ENCODE measurements around the gene COPS6.

Gene COPS6

DNA sequence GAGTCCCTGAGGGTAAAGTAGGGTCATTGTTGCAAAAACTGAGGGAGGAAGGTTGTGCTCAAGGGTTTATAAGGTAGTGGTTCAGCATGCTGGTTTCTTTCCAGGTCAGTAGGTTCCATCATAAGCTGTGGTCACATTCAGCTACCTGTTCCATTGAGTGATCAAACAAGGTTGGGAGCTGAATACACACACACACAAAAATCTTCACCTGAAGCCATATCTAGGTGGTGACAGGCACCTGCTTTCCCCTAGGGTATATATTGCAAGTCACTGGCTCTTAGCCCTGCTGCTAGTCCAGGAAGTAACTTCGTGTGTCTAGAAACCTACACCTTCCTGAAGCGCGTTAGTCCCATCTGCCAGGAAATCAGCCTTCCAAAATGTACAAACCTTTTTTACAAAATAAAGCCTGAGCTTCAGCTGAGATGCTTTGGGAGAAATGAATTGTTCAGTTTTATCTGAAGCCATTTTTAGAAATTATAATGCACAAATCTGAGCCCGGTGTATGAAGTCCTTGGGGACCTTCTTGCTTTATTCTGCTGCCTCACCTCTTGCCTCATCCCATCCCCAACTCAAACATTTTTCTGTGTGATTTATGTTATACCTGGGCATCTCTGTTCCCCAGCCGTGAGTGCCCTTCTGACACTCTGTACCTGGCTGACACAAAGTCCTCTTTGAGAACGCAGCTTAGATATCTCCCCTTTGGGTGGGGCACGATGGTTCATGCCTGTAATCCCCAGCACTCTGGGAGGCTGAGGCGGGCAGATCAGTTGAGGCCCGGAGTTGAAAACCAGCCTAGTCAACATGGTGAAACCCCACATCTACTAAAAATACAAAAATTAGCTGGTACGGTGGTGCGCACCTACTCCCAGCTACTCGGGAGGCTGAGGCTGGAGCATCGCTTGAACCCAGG is 49.3 kb downstream of the COPS6 start:
- no peak for ATAC-seq (ENCODE audit: low read depth)
- H3K4me1 ChIP-seq (ENCODE audit: insufficient read depth, poor library complexity, severe bottlenecking): no peaks in the 10 kb centered on the region
- no peak overlapping the region for H3K27ac ChIP-seq (ENCODE audit: poor library complexity, severe bottlenecking)
- H3K9me3 ChIP-seq (ENCODE audit: severe bottlenecking): no peaks in the 10 kb centered on the region
- H3K36me3 ChIP-seq (ENCODE audit: low read depth): no peaks in the 10 kb centered on the region
- no peak for DNase-seq (ENCODE audit: low spot score)
- H3K4me3 ChIP-seq (ENCODE audit: severe bottlenecking): no peak overlapping the region
- TF ChIP-seq, protein P1, sequence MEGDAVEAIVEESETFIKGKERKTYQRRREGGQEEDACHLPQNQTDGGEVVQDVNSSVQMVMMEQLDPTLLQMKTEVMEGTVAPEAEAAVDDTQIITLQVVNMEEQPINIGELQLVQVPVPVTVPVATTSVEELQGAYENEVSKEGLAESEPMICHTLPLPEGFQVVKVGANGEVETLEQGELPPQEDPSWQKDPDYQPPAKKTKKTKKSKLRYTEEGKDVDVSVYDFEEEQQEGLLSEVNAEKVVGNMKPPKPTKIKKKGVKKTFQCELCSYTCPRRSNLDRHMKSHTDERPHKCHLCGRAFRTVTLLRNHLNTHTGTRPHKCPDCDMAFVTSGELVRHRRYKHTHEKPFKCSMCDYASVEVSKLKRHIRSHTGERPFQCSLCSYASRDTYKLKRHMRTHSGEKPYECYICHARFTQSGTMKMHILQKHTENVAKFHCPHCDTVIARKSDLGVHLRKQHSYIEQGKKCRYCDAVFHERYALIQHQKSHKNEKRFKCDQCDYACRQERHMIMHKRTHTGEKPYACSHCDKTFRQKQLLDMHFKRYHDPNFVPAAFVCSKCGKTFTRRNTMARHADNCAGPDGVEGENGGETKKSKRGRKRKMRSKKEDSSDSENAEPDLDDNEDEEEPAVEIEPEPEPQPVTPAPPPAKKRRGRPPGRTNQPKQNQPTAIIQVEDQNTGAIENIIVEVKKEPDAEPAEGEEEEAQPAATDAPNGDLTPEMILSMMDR (IDR thresholded peaks at IDR 0.05; ENCODE audit: poor library complexity, severe bottlenecking): no peak
- no peaks in the 10 kb centered on the region for H3K27me3 ChIP-seq (ENCODE audit: insufficient read depth, poor library complexity, severe bottlenecking)

DNA sequence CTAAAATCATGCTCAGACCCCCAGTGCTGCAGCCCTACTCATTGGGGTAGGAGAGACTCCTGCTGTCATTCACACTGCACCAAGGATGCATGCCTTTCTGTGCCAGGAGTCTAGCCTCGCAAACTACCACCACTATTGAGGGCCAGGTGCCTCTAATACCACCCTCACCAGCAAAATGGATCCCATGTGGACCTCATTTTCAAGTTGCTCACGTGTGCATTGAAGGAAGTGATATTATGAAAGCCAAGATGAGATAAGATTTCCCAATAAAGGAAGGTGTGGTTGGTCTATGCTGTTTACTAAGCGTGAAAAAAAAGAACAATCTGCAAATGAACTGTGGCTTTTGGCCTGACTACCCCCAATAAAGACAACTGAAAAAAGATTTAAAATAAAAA is 52.8 kb downstream of the COPS6 start:
- H3K27ac ChIP-seq (ENCODE audit: poor library complexity, severe bottlenecking): no peak overlapping the region
- no peaks in the 10 kb centered on the region for H3K4me1 ChIP-seq (ENCODE audit: insufficient read depth, poor library complexity, severe bottlenecking)

More for the DNA sequence above, 52.8 kb downstream of the COPS6 start:
- H3K36me3 ChIP-seq (ENCODE audit: low read depth): no peaks in the 10 kb centered on the region
- TF ChIP-seq, protein P1 (IDR thresholded peaks at IDR 0.05; ENCODE audit: poor library complexity, severe bottlenecking): no peak
- no peak for ATAC-seq (ENCODE audit: low read depth)
- no peak for DNase-seq (ENCODE audit: low spot score)
- H3K4me3 ChIP-seq (ENCODE audit: severe bottlenecking): no peak overlapping the region
- H3K9me3 ChIP-seq (ENCODE audit: severe bottlenecking): no peaks in the 10 kb centered on the region
- H3K27me3 ChIP-seq (ENCODE audit: insufficient read depth, poor library complexity, severe bottlenecking): no peaks in the 10 kb centered on the region

All from RWPE2 (cell line).